Measurements from ENCODE around the gene R3HDM1.
"Not testable (repeated sequence)": the region's sequence is repeated elsewhere in the genome, so short reads cannot be mapped to it uniquely, and the experiment has no call there.

Gene R3HDM1

DNA sequence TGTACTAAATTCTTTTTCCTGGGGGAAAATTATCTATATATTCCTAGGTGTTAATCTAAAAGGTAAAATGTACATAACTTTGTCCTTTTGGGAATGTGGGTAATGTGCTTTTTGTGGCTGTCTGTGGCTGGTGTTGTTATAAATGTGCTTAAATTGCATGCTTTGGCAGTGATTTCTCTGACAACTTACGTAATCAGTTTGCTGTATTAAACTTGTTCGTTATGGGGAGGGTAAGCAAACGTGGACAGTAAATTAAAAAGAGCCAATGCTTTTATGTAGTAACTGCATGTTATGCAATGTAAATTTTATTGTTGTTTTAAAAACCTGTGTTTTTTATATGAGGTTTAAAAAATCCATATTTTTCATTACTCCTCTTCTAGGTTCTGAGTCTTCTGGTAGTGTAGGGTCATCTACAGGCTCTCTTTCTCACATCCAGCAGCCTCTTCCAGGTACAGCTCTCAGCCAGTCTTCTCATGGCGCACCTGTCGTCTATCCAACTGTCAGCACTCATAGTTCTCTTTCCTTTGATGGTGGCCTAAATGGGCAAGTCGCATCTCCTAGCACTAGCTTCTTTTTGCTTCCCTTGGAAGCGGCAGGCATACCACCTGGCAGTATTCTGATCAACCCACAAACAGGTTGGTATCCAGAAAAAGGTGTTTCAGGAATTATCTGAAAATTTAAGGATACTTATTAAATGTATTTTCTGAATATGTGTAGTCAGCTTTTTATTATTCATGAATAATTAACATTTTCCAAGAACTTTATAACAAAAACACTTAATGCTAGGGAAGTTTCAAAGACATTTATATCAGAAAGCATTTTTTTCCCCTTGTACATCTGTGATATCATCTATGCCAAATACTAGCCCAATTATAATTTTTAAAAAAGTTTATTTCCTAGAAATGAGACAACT is 110.1 kb downstream of the R3HDM1 start:
- DNase-seq (ENCODE audit: low spot score), result no peak

DNA sequence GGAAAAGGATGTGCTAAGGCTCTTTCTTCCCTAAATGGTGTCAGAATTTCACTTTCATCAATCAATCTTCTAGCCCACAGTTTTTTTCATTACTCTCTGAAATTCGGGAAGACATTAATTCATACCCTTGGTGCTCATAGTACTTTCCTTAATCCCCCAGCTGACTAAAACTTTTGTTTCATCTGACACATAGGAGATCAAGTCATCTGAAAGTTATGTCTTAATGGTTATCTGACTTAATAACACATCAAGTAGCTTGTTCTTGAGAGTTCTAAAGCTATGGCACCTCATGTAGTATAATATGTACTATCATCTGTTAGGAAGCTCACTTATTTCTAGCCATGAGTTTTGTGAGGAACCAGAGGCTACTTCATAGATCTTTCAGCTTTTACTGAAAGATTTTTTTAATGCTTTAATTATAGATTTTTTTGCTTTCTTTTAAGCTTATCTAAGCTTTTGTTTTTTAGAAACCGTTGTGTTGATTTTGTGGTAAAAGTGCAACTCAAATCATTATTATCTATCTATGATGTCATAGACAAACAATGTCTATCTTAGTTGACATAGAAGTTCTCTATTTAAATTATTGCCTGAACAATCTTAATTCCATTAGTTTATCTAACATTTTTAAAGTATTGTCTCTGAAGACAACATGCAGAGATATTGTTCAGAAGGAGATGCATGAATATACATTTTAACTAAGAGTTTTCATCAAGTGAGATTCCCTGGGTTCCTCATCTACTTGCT is 116.7 kb downstream of the R3HDM1 start:
- DNase-seq (ENCODE audit: low spot score), result no peak

- no peak for DNase-seq (ENCODE audit: low spot score)
Measured at GRCh38 chr2:135650721-135651120, 119.4 kb downstream of the R3HDM1 start.

DNA sequence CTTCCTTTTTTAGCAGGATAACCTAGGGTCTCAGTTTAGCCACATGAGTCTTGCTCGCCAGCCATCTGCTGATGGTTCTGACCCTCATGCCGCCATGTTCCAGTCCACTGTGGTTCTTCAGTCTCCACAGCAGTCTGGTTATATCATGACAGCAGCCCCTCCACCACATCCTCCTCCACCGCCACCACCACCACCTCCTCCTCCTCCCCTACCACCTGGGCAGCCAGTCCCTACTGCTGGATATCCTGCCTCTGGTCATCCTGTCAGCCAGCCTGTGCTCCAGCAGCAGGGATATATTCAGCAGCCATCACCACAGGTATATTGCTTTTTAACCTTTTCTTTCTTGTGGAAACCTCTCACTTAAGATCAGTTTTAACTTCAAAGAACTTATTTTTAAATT is 120.4 kb downstream of the R3HDM1 start:
- DNase-seq (ENCODE audit: low spot score), result no peak

DNA sequence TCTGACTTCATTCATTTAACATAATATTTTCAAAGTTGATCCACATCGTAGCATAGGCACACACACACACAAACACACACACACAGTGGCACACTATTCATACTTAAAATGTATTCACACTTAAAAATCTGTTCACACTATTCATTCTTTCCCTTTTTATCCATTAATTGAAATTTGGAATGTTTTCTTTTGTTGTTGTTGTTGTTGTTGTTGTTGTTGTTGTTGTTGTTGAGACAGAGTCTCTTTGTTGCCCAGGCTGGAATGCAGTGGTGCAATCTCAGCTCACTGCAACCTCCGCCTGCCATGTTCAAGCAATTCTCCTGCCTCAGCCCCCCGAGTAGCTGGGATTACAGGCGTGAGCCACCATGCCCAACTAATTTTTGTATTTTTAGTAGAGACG is 123.0 kb downstream of the R3HDM1 start:
- not testable (repeated sequence) for DNase-seq (ENCODE audit: low spot score)

DNA sequence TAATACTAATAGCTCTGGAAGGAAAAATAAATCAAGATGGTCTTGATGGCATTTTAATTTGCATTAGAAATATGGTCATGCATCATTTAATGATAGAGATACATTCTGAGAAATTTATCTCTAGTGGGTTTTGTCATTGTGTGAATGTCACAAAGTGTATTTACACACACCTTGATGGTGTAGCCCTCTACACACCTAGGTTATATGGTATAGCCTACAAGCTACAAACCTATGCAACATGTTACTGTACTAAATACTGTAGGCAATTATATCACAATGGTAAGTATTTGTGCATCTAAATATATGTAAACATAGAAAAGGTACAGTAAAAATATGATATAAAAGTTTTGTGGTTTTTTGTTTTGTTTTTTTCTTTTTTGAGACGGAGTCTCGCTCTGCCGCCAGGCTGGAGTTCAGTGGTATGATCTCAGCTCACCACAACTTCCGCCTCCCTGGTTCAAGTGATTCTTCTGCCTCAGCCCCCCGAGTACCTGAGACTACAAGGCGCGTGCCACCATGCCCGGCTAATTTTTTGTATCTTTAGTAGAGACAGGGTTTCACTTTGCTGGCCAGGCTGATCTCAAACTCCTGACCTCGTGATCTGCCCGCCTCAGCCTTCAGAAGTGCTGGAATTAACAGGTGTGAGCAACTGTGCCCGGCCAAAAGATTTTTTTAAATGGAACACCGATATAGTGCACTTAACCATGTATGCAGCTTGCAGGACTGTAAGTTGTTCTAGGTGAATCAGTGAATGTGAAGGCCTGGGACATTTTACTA is 126.7 kb downstream of the R3HDM1 start:
- peak; percentile 62 for DNase-seq (ENCODE audit: low spot score)

- DNase-seq (ENCODE audit: low spot score), result no peak
Measured at GRCh38 chr2:135662088-135662487, 130.8 kb downstream of the R3HDM1 start.

DNA sequence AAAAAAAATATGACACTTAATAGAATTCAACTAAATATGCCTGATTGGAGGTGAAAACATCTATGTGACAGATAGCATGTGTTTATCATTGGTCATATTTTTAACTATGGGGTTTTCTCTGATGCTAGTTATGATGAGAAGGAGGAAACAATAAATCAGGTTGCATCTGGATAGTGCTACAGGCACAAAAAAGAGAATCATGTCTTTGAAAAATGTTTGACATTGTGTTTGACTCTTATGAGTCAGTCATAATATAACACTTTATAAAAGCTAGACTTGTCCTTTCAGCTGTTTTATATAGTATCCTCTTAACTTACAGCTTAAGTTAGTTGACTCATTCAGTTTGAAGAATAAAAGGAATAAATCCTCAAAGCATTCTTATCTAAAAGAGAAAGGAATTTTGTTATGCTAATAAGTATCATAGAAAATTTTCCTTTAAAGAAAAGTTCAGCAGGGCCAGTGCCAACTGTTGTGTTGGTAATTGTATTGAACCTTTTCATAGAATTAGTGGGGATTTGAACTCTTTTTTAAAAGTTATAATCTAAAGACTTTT is 131.9 kb downstream of the R3HDM1 start:
- no peak for DNase-seq (ENCODE audit: low spot score)

- no peak for DNase-seq (ENCODE audit: low spot score)
Measured at GRCh38 chr2:135664623-135665068, 133.4 kb downstream of the R3HDM1 start.

GRCh38 chr2:135667045-135667444 is 135.8 kb downstream of the R3HDM1 start:
- DNase-seq (ENCODE audit: low spot score), result no peak

GRCh38 chr2:135674453-135674852 is 143.2 kb downstream of the R3HDM1 start:
- DNase-seq (ENCODE audit: low spot score), result no peak

GRCh38 chr2:135676031-135676430 is 144.7 kb downstream of the R3HDM1 start:
- no peak for DNase-seq (ENCODE audit: low spot score)

DNA sequence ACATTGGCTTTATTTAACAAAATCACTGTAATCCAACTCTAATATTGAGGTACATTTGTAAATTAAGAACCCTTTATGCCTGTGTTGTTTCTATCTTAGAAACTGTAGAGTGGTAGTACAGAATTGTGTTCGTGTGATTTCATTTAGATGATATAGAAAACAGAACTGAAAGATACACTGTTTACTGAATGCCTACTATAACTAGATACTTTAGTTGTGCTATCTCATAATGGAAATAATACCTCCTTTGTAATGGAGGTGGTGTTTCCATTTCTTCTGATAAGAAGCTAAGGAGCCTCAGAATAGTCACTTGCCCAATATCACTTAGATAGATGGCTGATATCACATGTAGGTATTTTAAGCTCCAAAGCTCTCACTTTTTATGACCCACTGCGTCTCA is 147.8 kb downstream of the R3HDM1 start:
- DNase-seq (ENCODE audit: low spot score), result no peak

GRCh38 chr2:135685361-135685760 is 154.1 kb downstream of the R3HDM1 start:
- no peak for DNase-seq (ENCODE audit: low spot score)

DNA sequence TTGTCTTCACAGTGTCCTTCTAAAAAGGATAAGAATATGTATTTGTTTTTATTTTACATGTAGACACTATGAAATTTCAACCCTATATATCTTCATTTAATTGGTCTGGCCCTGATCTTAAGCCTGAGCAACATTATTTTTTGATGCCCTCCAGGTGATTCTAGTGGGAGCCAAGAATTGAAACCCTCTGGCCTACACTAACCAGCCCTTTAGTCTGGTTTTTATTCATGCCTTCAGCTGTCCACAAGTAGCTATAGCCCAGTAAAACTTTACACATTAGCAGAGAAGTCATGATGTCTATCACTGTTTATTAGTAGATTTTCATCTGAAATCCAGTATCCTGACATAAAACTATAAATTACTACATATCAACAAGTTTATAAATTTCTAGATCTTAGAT is 157.7 kb downstream of the R3HDM1 start:
- no peak for DNase-seq (ENCODE audit: low spot score)

DNA sequence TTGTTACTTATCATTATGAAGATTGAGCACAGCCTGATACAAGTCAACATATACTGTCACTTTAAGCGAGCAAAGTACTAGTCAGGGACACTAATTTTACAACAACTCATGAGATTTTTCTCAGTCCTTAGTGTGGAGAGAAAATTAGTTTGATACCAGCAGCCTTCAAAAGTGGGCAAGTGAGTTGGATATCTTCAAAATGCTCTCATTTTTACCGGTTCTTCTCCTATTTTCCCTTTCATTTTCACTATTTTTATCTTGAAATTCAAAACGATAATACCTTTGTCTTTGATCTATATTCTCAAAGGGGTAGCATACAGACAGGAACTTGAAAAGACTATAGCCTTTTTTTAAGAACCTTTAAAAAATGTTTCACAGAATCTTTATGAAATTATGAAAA is 158.4 kb downstream of the R3HDM1 start:
- no peak for DNase-seq (ENCODE audit: low spot score)

DNA sequence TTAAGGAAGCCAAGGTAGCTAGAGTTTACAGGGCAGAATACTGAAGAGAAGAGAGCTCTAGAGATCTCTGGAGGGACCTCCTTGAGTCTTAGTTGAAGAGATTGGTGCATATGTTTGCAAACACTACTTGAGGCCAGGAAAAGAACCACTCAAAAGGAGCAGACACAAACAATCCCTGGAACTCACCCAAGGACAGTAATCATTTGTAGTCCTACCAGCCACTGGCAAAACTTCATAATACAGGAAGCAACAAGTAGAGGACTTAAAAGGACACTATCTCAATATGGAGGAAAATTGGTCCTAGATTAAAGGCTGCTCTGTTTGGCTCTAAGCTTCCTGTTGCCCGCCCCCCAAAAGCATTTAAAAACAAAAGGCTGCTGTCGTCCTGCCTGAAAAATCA is 163.4 kb downstream of the R3HDM1 start:
- DNase-seq (ENCODE audit: low spot score), result no peak

DNA sequence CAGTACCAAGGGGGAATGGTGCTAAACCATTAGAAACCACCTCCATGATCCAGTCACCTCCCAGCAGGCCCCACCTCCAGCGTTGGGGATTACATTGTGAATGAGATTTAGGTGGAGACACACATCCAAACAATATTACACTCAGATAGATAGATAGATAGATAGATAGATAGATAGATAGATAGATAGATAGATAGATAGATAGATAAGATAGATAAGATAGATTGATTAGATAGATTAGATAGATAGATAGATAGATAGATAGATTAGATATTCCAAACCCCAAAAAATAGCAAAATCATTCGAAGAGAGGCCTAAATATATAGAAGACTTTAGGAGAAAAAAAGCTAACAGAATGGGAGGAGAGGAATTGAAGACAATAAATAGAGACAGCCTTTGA is 167.6 kb downstream of the R3HDM1 start:
- DNase-seq (ENCODE audit: low spot score), result no peak

GRCh38 chr2:135701442-135701841 is 170.2 kb downstream of the R3HDM1 start:
- no peak for DNase-seq (ENCODE audit: low spot score)

- DNase-seq (ENCODE audit: low spot score), result no peak
Measured at GRCh38 chr2:135703300-135703699, 172.0 kb downstream of the R3HDM1 start.

- not testable (repeated sequence) for DNase-seq (ENCODE audit: low spot score)
Measured at GRCh38 chr2:135704075-135704474, 172.8 kb downstream of the R3HDM1 start.

DNA sequence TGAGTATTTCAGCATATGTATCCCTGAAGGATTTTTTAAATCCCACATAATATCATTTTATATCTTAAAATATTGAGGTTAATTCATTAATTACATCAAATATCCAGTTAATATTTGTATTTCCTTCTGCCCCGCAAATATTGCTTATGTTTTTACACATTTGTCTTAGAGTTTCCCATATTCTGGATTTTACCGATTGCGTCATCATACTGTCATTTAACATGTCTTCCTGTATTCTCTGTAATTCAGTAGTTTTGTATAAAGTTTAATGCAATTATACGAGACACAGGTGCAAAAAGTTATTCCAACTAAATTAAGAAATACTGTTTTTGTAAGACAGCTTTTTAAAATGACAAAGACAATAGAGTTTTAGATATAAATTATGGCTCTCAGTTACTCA is 176.9 kb downstream of the R3HDM1 start:
- no peak for DNase-seq (ENCODE audit: low spot score)
